WI38 (cell line): ENCODE results near the gene CEP20.
"Not testable (repeated sequence)": the region's sequence is repeated elsewhere in the genome, so short reads cannot be mapped to it uniquely, and the experiment has no call there.

Source experiments
- H3K4me3 ChIP-seq: 2 replicates; pipeline ENCODE4 v1.5.1; 2011; ENCODE audit warnings: low read depth, mild to moderate bottlenecking, control low read depth, low read length
- CTCF ChIP-seq: IDR thresholded peaks from 2 replicates; pipeline ENCODE4 v1.5.1; 2012; ENCODE audit warnings: low read depth, mild to moderate bottlenecking, control low read depth, low read length

Gene CEP20

GRCh38 chr16:15853021-15853420 lies 35.4 kb downstream of the CEP20 start:
- no peak for TF ChIP-seq CTCF

GRCh38 chr16:15850555-15850954 lies 37.8 kb downstream of the CEP20 start:
- not testable (repeated sequence) for H3K4me3 ChIP-seq

More at GRCh38 chr16:15853021-15853420, 35.4 kb downstream of the CEP20 start:
- H3K4me3 ChIP-seq = no peak overlapping the region

- TF ChIP-seq CTCF = no peak
- H3K4me3 ChIP-seq = no peak overlapping the region
Measured at GRCh38 chr16:15849209-15849981, 39.0 kb downstream of the CEP20 start.

- TF ChIP-seq CTCF = no peak
- H3K4me3 ChIP-seq = no peak overlapping the region
Measured at GRCh38 chr16:15847611-15848175, 40.7 kb downstream of the CEP20 start.

GRCh38 chr16:15846510-15846909 lies 41.9 kb downstream of the CEP20 start:
- no peak for TF ChIP-seq CTCF
- no peak overlapping the region for H3K4me3 ChIP-seq

- no peak overlapping the region for H3K4me3 ChIP-seq
- TF ChIP-seq CTCF = no peak
Measured at GRCh38 chr16:15843635-15844279, 44.6 kb downstream of the CEP20 start.

GRCh38 chr16:15839204-15839603 lies 49.2 kb downstream of the CEP20 start:
- H3K4me3 ChIP-seq = not testable (repeated sequence)

GRCh38 chr16:15837761-15838160 lies 50.6 kb downstream of the CEP20 start:
- no peak overlapping the region for H3K4me3 ChIP-seq
- TF ChIP-seq CTCF = no peak
